Stimulated activated CD4-positive, alpha-beta T cell treated with anti-CD3 and anti-CD28 coated beads, TNF-alpha, amount 100 ng/mL, for 4 hours (primary cell): Measurements from ENCODE around the gene CCDC74A.
A peak's percentile ranks its signal among the peaks of the same experiment; 100 is the strongest.
"Not testable (repeated sequence)": the region's sequence is repeated elsewhere in the genome, so short reads cannot be mapped to it uniquely, and the experiment has no call there.

Experiments
- DNase-seq, 3 experiments: peaks; one replicate each; pipeline ENCODE4 v3.0.0-alpha.2; 2020; ENCODE audit warnings: low read depth in 3 of 3

CCDC74A gene

GRCh38 chr2:131527131-131528001 is at the start of gene CCDC74A:
CCDC74A (plus strand) TSS chr2:131527888; CDS start chr2:131527971, 83 bp downstream.
- DNase-seq: peak; percentile 62 to 64 (median 63)

GRCh38 chr2:131478074-131478849 is 49.4 kb upstream of the CCDC74A start:
- DNase-seq: not testable (repeated sequence)

GRCh38 chr2:131478850-131479461 is 48.7 kb upstream of the CCDC74A start:
- not testable (repeated sequence) for DNase-seq

GRCh38 chr2:131480351-131480750 is 47.3 kb upstream of the CCDC74A start:
- DNase-seq: not testable (repeated sequence)

- not testable (repeated sequence) for DNase-seq
Measured at GRCh38 chr2:131482506-131483155, 45.1 kb upstream of the CCDC74A start.

- DNase-seq: not testable (repeated sequence)
Measured at GRCh38 chr2:131483981-131484820, 43.5 kb upstream of the CCDC74A start.

- not testable (repeated sequence) for DNase-seq
Measured at GRCh38 chr2:131484906-131485460, 42.7 kb upstream of the CCDC74A start.

GRCh38 chr2:131486201-131486902 is 41.3 kb upstream of the CCDC74A start:
- DNase-seq: not testable (repeated sequence)

GRCh38 chr2:131488306-131489205 is 39.1 kb upstream of the CCDC74A start:
- DNase-seq: no peak

- DNase-seq: peak in 1 of 3 experiments; percentile 10
Measured at GRCh38 chr2:131490616-131491468, 36.8 kb upstream of the CCDC74A start.

GRCh38 chr2:131491469-131491836 is 36.2 kb upstream of the CCDC74A start:
- DNase-seq: peak in 1 of 3 experiments; percentile 10

GRCh38 chr2:131492015-131492417 is 35.7 kb upstream of the CCDC74A start, which contains the start of gene MZT2A:
MZT2A (minus strand) TSS chr2:131492397; CDS start chr2:131492376, 21 bp downstream.
- DNase-seq: not testable (repeated sequence)

GRCh38 chr2:131492418-131493198 is 35.1 kb upstream of the CCDC74A start:
- peak; percentile 80 to 85 (median 84) for DNase-seq

GRCh38 chr2:131493199-131493968 is 34.3 kb upstream of the CCDC74A start:
- DNase-seq: no peak

- not testable (repeated sequence) for DNase-seq
Measured at GRCh38 chr2:131495506-131495905, 32.2 kb upstream of the CCDC74A start.
